Fibroblast of peridontal ligament (primary cell): ENCODE measurements around the gene VDR.
"Not testable (repeated sequence)": the region's sequence is repeated elsewhere in the genome, so short reads cannot be mapped to it uniquely, and the experiment has no call there.

Experiments
- DNase-seq: peaks from one replicate; pipeline ENCODE4 v3.0.0-alpha.2; 2010; ENCODE audit errors: extremely low read depth

VDR gene

GRCh38 chr12:47848853-47849252 is 55.9 kb downstream of the VDR start:
- DNase-seq, result no peak

DNA sequence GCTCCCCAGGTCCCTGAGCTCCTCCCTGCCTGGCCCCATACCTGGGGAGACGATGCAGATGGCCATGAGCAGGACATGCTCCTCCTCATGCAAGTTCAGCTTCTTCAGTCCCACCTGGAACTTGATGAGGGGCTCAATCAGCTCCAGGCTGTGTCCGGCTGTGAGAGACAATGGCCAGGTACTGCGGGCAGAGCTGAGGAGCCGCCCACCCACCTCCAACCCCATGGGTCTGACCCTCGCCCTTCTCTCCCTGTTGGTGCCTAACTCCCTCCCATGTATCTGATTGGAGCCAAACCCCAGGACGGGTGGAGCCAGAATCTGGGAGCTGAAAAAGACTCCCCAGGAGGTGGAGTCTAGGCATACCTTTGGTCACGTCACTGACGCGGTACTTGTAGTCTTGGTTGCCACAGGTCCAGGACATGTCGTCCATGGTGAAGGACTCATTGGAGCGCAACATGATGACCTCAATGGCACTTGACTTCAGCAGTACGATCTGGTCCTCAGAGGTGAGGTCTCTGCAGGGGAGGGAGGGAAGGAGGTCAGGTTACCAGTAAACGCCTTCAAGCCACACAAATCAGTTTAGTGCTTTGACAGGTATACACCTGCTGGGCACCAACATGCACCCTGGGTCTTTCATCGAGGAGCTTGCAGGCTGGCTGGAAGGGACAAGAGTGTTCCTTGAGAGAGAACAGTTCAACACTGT is 58.3 kb downstream of the VDR start:
- DNase-seq, result no peak

- no peak for DNase-seq
Observed at GRCh38 chr12:47845081-47845480, 59.7 kb downstream of the VDR start.

GRCh38 chr12:47844264-47845019 is 60.4 kb downstream of the VDR start:
- no peak for DNase-seq

DNA sequence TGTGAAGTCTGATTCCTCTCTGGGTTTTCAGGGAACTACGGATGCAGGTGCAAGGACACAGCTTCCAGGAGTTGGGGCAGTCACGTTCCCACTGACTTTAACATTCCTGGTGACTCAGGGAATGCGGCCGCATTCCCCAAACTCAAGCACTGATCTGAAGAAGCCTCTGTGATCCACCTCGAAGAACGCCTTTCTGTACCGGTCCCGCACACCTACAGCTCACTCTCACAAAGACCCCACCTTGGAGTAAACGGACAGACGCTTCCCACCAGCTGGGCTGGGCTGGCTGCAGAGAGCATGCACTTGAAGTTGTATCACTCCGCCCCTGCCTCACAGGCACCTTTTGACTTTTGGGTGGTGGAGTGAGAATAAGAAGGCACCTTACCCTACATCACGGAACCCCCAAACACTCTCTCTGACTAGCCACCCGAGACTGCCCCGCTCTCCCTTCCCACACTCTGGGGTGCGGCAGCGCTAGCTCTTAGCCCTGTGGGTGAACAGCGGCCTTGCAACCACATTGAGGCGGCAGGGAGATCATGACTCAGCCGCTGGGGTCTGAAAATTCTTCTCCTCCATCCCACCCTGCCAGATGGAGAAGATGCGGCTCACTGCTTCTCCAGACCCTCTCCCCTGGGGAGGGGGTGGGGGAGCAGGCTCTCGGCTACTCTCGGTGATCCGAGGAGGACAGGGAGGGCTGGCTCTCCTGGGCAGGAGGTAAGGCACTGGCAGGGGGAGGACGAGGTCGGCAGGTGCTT is 61.4 kb downstream of the VDR start:
- DNase-seq, result no peak

GRCh38 chr12:47842543-47842942 is 62.3 kb downstream of the VDR start:
- not testable (repeated sequence) for DNase-seq

DNA sequence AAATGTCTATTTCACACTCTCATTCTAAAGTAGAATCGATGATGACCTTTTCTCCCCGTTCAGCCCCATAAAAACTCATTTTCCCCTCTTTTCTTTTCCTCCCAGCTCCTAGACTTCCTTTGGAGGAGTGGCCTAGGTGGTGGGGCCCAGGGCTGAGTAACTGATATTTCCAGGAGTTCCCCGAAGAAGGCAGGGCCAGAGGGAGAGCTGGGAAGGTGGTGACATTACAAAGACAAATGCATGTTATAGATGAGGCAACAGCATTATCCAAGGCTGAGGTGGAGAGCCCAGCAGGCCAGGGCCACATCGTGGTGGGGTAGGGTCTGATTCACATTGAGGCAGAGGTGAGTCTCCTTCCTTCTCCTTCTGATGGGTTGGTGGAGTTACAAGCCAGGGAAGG is 62.9 kb downstream of the VDR start:
- no peak for DNase-seq

GRCh38 chr12:47841501-47841900 is 63.3 kb downstream of the VDR start:
- DNase-seq, result no peak

GRCh38 chr12:47840571-47840970 is 64.2 kb downstream of the VDR start:
- no peak for DNase-seq

DNA sequence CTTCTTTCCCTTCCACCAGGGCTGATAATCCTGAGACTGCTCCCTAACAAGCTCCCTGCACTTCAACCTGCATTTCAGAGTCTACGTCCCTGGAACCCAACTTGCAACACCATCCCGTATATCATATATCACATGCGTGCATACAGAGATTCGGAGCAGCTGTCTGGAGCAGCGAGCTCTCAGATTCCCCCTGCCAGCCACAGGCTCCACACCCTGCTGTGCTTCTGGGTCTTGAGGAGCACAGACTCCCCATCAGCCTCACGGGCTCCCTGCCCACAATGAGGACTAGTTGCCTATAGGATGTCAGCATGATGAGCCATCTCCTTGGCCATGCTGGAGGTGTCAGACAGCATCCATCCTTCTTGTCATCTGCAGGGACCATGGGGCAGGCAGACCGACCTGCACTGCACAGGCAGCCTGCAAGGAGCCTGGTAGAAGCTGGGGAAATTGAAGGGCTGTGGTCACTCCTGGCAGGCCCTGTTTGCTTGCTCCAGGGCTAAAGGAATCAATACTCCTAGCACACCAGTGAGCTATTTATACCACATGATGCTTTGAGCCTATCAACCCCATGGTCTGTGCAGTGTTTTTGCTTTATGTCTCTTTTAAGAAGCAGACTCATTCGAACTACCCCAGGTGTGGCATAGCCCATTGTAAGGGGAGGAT is 65.4 kb downstream of the VDR start:
- peak; percentile 49 for DNase-seq

DNA sequence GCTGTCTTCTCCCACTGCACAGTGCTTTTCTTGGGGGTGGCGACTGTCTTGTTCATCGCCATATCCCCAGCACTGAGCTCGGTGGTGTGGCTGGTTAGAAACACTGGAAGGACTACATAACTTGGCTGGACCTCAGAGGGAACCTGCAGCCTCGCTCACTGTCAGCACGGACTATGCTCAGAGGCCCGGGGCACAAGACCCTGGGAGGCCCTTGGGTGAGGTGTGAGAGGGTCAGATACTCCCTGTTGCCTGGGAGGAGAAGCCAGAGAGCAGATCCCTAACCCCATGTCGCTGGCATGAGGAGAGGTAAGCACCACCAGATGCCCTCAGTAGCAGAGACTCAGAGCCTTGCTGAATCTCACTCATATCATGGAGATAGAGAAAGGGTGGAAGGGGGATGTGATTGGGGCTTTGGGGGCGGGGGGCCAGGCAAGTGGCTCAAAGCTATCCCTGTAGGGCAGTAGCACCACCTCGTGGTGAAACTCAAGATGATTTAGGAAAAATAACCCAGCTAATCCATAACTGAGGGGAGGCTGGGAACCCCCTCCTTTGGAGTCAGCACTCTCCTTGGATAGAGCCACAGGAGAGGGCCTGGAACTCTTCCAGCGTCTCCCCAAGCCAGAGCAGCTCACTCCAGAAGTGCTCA is 66.4 kb downstream of the VDR start:
- DNase-seq, result peak; percentile 60

- DNase-seq, result peak; percentile 76
Observed at GRCh38 chr12:47837190-47838171, 67.3 kb downstream of the VDR start.

DNA sequence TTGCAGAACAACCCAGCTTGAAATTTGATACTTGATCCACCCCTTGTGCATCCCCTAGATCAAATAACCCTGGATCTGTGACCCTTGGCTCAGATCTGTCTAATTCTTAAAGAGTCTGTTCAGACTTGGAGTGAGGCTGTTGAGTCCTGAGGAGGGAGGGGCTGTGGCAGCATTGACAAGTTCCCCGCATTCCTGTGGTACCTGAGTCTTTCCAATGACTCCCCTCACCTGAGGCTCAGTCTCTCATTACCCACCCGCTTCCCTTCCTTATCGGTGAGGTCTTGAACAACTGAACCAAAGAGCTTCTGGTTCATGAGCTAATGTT is 69.0 kb downstream of the VDR start:
- no peak for DNase-seq

DNA sequence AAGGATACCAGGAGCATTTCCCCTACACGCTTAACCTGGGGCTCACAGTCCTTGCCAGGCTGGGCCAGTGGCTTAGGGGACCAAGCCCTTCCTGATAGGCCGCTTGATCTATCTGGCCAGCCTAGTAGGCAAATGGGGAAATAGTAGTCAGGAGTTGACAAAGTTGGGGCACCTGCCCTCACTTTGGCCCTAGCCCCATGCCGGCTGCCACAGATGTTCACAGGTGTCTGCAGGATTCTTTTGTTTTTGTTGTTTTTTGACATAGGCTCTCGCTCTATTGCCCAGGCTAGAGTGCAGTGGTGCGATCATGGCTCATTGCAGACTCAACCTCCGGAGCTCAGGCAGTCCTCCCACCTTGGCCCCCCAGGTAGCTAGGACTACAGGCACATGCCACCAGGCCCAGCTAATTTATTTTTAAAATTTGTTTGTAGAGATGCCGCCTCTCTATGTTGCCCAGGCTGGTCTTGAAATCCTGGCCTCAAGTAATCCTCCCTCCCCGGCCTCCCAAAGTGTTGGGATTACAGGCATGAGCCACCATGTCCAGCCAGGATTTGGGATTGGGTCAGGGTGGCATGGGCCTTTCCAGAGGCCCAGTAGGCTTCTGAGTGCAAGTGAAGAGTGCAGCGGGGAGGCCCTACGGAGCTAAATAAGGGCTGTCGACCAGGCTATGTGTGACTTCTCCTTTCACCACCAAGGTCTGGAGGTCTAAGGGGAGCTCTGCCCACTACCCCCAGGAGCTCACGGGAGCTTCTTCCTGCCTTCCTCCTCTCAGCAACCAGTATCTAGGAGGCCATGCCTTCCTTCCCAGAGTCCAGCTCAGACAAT is 69.6 kb downstream of the VDR start:
- DNase-seq, result no peak

- no peak for DNase-seq
Observed at GRCh38 chr12:47834199-47834903, 70.4 kb downstream of the VDR start.

DNA sequence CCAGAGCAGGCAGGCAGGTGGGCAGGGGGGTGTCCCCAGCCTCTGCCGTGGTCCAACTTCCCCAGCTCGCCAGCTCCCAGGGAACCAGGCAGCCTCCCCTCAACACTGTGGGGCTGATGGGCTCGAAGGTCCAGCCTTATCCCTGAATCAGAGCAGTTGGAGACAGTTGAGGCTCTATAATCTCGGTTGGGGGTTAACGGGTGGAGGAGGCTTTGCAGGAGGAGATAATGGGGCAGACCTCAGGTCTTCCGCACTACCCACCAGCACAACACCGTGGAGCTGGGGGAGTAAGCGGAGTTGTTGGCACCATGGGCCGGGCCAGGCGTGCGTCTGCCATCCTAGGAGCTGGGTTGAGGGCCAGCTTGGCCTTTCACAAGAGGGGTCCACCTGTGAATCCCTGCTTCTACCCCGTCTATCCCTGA is 71.2 kb downstream of the VDR start:
- no peak for DNase-seq

DNA sequence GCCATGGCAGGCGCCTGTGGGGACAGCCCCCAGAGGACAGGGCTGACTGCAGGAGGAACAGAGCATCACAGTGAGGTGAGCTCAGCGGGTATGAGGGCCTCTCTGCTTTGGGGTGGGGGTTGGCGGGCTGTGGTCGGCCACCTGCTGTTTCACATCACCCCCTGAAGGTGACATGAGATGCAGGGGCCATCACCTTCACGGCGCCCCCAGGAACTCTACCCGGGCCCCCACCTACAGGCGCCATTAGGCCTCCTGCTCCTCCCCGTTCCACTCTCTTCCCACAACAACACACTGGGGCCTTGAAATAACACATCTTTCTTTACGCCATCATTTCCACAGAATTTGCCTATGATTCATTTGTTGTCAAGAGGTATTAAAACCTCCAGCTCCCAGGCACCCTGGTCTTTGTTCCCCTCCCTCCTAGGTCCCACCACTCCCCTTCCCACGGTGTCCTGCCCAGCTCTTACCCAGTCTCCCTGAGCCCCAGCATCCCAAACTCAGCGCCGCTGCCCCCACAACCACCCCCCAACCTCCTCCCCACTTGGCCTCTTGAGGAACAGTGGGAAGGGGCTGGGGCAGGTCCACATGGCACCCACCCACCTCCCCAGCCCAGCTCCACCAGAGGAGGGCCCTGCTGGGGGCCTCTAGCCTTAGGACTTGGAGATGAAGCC is 72.4 kb downstream of the VDR start:
- DNase-seq, result no peak

DNA sequence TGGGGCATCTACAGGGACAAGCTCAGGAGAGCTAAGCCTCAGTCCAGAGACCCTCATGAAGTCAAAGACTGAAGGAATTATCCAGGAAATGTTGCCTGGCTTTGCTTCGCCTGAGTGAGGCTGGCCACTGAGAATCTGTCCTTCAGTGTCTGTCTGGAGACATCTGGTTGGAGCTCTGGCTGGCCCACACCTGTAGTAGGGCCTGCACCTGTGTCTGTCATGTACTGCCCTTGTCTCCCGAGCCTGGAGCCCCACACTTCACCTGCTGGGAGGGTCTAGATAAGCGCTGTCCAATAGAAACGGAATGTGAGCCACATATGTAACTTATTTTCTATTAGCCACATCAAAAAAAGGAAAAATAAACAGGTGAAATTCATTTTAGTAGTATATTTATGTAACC is 75.2 kb downstream of the VDR start:
- no peak for DNase-seq
